NCI-H2081 (cell line): Measurements from ENCODE around the gene VPS36.
"Not testable (repeated sequence)": the region's sequence is repeated elsewhere in the genome, so short reads cannot be mapped to it uniquely, and the experiment has no call there.

Experiments used
- DNase-seq, 2 experiments: peaks; one replicate each; lab custom pipeline; 2025; lab: John Stamatoyannopoulos, UW

The VPS36 gene

GRCh38 chr13:52446265-52446664 lies 4.2 kb downstream of the VPS36 start:
- DNase-seq, result no peak

- no peak for DNase-seq
Measured at GRCh38 chr13:52432456-52432855, 18.0 kb downstream of the VPS36 start.

GRCh38 chr13:52428295-52428694 lies 22.1 kb downstream of the VPS36 start:
- peak in 1 of 2 experiments; percentile 13 for DNase-seq

GRCh38 chr13:52421216-52421615 lies 29.2 kb downstream of the VPS36 start:
- DNase-seq, result no peak

- no peak for DNase-seq
Measured at GRCh38 chr13:52419080-52419479, 31.4 kb downstream of the VPS36 start.

GRCh38 chr13:52414963-52415362 lies 35.5 kb downstream of the VPS36 start:
- DNase-seq, result no peak

- no peak for DNase-seq
Measured at GRCh38 chr13:52414051-52414450, 36.4 kb downstream of the VPS36 start.

GRCh38 chr13:52412128-52412527 lies 38.3 kb downstream of the VPS36 start:
- DNase-seq, result no peak

GRCh38 chr13:52411629-52412028 lies 38.8 kb downstream of the VPS36 start:
- no peak for DNase-seq

GRCh38 chr13:52408071-52408658 lies 42.3 kb downstream of the VPS36 start:
- DNase-seq, result not testable (repeated sequence)

GRCh38 chr13:52407436-52407835 lies 43.0 kb downstream of the VPS36 start:
- DNase-seq, result not testable (repeated sequence)

- DNase-seq, result no peak
Measured at GRCh38 chr13:52406629-52407028, 43.8 kb downstream of the VPS36 start.

- peak; percentile 16 to 46 for DNase-seq
Measured at GRCh38 chr13:52405767-52406494, 44.5 kb downstream of the VPS36 start, which contains the start of gene THSD1. Gene THSD1 (minus strand): TSS chr13:52406172. CDS start chr13:52402600, 3,572 bp downstream.

- no peak for DNase-seq
Measured at GRCh38 chr13:52405369-52405766, 45.1 kb downstream of the VPS36 start.

GRCh38 chr13:52399708-52400107 lies 50.7 kb downstream of the VPS36 start:
- no peak for DNase-seq

GRCh38 chr13:52399046-52399445 lies 51.4 kb downstream of the VPS36 start:
- DNase-seq, result no peak

- no peak for DNase-seq
Measured at GRCh38 chr13:52395704-52396103, 54.7 kb downstream of the VPS36 start.

GRCh38 chr13:52394586-52394985 lies 55.8 kb downstream of the VPS36 start:
- no peak for DNase-seq

GRCh38 chr13:52393572-52394357 lies 56.7 kb downstream of the VPS36 start:
- no peak for DNase-seq

GRCh38 chr13:52387721-52388120 lies 62.7 kb downstream of the VPS36 start:
- DNase-seq, result no peak

- no peak for DNase-seq
Measured at GRCh38 chr13:52385870-52386269, 64.6 kb downstream of the VPS36 start.

- no peak for DNase-seq
Measured at GRCh38 chr13:52383366-52383765, 67.1 kb downstream of the VPS36 start.

- DNase-seq, result no peak
Measured at GRCh38 chr13:52378312-52378711, 72.1 kb downstream of the VPS36 start.
